Measurements from ENCODE around the gene ADARB1.

DNA sequence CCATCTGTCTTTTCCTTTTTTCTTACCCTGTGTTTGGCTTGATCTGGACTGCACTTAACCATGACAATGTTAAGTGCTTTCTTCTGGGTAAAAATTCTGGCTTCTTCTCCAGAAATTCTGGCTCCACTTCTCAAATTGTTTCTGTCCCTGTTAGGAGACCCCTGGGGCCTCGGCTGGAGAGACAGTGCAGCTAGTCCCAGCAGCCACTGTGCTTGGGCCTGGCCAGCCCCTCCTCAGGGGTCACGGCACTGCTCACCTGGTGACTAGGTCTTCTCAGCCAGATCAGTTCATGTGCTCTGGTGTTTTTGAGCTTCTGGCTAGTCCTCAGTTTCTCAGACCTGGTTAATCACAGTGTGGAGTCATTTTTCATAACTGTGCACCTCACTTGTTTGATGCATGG, 72.4 kb downstream of the ADARB1 start:
- TF ChIP-seq, protein P1, sequence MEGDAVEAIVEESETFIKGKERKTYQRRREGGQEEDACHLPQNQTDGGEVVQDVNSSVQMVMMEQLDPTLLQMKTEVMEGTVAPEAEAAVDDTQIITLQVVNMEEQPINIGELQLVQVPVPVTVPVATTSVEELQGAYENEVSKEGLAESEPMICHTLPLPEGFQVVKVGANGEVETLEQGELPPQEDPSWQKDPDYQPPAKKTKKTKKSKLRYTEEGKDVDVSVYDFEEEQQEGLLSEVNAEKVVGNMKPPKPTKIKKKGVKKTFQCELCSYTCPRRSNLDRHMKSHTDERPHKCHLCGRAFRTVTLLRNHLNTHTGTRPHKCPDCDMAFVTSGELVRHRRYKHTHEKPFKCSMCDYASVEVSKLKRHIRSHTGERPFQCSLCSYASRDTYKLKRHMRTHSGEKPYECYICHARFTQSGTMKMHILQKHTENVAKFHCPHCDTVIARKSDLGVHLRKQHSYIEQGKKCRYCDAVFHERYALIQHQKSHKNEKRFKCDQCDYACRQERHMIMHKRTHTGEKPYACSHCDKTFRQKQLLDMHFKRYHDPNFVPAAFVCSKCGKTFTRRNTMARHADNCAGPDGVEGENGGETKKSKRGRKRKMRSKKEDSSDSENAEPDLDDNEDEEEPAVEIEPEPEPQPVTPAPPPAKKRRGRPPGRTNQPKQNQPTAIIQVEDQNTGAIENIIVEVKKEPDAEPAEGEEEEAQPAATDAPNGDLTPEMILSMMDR (conservative IDR thresholded peaks at IDR 0.05; ENCODE audit: low read depth, low read length) = no peak
- no peak for TF ChIP-seq RFX5 (IDR thresholded peaks at IDR 0.05; ENCODE audit: low read depth, low read length)
- no peak for TF ChIP-seq MAFK (IDR thresholded peaks at IDR 0.05; ENCODE audit: low read depth, low read length)
- TF ChIP-seq CEBPB (IDR thresholded peaks at IDR 0.05; ENCODE audit: low read depth, low read length) = no peak
- TF ChIP-seq CHD1 (IDR thresholded peaks at IDR 0.05; ENCODE audit: low read depth, low read length) = no peak
- TF ChIP-seq, protein P2, sequence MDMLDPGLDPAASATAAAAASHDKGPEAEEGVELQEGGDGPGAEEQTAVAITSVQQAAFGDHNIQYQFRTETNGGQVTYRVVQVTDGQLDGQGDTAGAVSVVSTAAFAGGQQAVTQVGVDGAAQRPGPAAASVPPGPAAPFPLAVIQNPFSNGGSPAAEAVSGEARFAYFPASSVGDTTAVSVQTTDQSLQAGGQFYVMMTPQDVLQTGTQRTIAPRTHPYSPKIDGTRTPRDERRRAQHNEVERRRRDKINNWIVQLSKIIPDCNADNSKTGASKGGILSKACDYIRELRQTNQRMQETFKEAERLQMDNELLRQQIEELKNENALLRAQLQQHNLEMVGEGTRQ (IDR thresholded peaks at IDR 0.05; ENCODE audit: low read depth, low read length) = no peak

Data from IMR-90 (cell line).